Esophagus muscularis mucosa (tissue), 3 donors: ENCODE measurements around the gene IQCH.

Experiments used
- POLR2A ChIP-seq: fragments of 450-650 bp; IDR thresholded peaks from one replicate; pipeline ENCODE4 v1.6.1; 2017; ENCODE audit warnings: antibody characterized with exemption, moderate library complexity, mild to moderate bottlenecking, low read depth
- TF ChIP-seq, protein P1 (sequence below), 3 experiments: fragments of 200-600 bp in 2 of 3; fragments of 450-650 bp in 1 of 3; sonication (generic) in 2 of 3; IDR thresholded peaks; one replicate each; pipeline ENCODE4 v1.5.1; 2017 to 2019; ENCODE audit warnings: antibody characterized with exemption in 3 of 3, mild to moderate bottlenecking in 2 of 3, moderate library complexity in 1 of 3

DNA sequence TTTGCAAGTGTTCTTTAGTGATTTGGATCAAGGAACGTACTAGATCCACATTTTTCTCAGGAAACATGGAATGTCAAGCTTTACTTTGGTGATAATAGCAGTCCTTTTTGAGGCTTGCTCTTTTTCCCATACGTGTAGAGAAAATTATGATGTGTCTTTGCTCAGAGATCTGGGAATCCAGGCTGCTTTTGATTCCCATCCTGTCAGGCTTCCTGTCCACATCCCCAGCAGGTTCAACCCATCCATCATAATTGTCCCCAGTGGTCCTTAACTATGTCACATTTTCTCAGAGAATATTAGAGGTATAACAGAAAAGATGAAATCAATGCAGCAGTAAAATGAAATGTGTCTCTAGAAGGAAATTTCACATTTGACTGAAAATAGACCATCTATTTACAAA is 111.4 kb downstream of the IQCH start:
- no peak for TF ChIP-seq POLR2A
- TF ChIP-seq, protein P1, sequence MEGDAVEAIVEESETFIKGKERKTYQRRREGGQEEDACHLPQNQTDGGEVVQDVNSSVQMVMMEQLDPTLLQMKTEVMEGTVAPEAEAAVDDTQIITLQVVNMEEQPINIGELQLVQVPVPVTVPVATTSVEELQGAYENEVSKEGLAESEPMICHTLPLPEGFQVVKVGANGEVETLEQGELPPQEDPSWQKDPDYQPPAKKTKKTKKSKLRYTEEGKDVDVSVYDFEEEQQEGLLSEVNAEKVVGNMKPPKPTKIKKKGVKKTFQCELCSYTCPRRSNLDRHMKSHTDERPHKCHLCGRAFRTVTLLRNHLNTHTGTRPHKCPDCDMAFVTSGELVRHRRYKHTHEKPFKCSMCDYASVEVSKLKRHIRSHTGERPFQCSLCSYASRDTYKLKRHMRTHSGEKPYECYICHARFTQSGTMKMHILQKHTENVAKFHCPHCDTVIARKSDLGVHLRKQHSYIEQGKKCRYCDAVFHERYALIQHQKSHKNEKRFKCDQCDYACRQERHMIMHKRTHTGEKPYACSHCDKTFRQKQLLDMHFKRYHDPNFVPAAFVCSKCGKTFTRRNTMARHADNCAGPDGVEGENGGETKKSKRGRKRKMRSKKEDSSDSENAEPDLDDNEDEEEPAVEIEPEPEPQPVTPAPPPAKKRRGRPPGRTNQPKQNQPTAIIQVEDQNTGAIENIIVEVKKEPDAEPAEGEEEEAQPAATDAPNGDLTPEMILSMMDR (IDR thresholded peaks at IDR 0.05): no peak
